GM23338 (cell line): Measurements from ENCODE around the gene CLSTN2.

Experiments
- CTCF ChIP-seq, 2 experiments: fragments of 200-600 bp in 1 of 2; sonication (generic) in 1 of 2; conservative IDR thresholded peaks; 2 replicates each; pipeline versions ENCODE4 v1.5.1 to v1.6.1; 2016 to 2017; ENCODE audit warnings: antibody characterized with exemption in 2 of 2, low read depth in 2 of 2, mild to moderate bottlenecking in 2 of 2, moderate library complexity in 1 of 2
- EZH2 ChIP-seq: fragments of 200-600 bp; sonication (generic); IDR thresholded peaks from one replicate; pipeline ENCODE4 v1.8.0; 2017; ENCODE audit warnings: antibody characterized with exemption, mild to moderate bottlenecking, low read depth; ENCODE audit not compliant: unreplicated experiment
- EZH2phosphoT487 ChIP-seq: fragments of 200-600 bp; sonication (generic); IDR thresholded peaks from one replicate; pipeline ENCODE4 v1.8.1; 2018; ENCODE audit warnings: antibody characterized with exemption; ENCODE audit not compliant: unreplicated experiment
- REST ChIP-seq: IDR thresholded peaks from one replicate; pipeline ENCODE4 v1.6.1; 2018; ENCODE audit warnings: antibody characterized with exemption; ENCODE audit not compliant: unreplicated experiment

GRCh38 chr3:140597364-140597763, 662.4 kb downstream of the CLSTN2 start:
- TF ChIP-seq CTCF (conservative IDR thresholded peaks at IDR 0.05; ENCODE audit: low read depth in 2 of 2) (no peak), EZH2phosphoT487 (no peak), REST (no peak), EZH2 (no peak)
